Fibroblast of skin of left biceps (primary cell): Measurements from ENCODE around the gene PLP1.
A peak's percentile ranks its signal among the peaks of the same experiment; 100 is the strongest.
"Not testable (repeated sequence)": the region's sequence is repeated elsewhere in the genome, so short reads cannot be mapped to it uniquely, and the experiment has no call there.

Experiments
- DNase-seq, 2 experiments: peaks; one replicate each; pipeline ENCODE4 v3.0.0-alpha.2; 2013; ENCODE audit warnings: low read depth in 2 of 2

The PLP1 gene

DNA sequence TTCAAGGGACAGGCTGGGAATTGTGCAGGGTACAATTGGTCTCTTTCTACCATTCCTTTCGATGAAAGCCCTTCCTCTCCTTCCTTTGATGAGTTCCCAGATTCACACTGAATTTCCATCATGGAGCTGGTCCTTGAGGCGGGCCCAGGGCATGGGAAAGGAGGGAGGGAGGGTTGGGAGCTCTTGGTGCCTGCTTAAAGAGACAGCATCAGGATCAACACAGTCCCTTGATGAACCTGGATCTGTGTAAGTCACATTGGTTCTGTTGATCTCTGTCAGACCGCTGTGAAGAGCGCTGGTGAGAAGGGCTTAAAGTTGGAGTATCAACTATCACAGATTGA lies 4.4 kb downstream of the PLP1 start:
- no peak for DNase-seq

DNA sequence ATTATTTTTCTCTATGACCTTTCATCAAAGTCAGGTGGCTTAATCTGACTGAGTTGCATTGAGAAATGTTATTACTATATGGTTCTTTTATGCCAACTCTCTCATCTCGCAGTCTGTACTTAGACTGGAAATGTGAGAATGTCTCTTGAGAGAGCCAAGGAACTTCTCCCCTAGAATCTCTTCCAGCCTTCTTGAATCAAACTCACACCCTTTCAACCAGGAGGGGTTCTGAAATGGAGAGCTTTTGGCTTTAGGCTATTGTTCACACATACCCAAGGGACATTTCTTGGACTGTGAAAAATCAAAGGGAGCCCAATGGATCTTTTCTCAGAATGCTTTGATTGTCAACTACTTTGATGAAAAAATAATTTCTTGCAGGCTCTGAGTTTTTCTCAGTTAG lies 5.1 kb downstream of the PLP1 start:
- no peak for DNase-seq

DNA sequence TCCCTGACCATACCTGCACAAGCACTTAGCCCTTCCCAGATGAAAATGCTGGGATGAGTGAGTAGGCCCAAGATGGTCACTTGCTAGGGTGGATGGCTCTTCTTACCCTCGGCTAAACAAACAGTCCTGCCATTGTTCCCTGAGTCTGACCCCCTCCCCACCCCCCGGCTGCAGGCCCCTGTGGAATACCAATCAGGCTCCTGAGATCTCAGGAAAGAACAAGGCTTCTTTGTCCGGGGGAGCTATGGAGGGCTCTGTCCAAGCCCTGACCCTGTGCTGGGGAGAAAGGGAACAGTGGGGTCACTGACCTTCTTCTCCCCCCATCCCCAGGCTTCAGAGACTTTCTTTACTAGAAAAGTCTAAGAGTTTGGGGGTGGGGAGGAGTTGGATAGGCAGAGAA lies 6.0 kb downstream of the PLP1 start:
- no peak for DNase-seq

DNA sequence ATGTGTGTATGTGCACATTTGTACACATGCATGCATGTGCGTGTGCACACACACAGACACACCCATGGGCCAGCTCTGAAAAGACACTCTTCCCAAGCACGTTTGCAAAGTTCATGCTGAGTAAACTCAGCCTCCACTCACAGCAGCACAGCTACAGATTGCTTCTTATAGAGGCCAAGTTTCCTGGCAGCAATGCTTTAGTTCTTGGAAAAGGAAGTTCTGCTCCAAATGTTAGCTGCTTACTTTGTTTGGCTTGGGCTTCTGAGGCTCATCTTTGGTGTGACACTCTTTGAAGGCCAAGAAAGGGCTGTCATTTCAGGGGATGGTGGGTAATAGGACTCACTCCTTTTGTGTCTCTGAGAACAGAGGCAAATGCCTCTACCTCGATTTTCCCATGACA lies 6.6 kb downstream of the PLP1 start:
- DNase-seq: no peak

DNA sequence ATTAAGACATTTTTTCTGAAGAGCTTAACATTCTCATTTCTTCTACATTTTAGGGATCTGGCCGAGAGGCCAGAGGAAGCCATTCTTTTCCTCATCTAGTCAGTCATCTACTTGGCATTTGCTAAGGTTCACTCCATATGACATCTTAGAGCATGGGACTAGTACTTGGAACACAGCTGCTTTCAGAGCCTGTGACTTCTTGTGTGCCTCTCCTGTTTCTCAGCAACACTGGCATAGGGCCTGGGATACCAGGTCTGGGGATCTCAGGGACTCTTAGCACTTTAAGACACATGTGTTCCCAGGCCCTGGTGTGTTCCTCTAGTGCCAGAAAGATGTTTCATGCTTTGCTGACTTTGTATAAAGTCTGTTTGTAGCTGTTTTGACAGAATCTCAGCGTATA lies 7.3 kb downstream of the PLP1 start:
- no peak for DNase-seq

- DNase-seq: no peak
Observed at GRCh38 chrX:103789004-103789403, 12.4 kb downstream of the PLP1 start.

- no peak for DNase-seq
Observed at GRCh38 chrX:103791228-103791627, 14.6 kb downstream of the PLP1 start.

DNA sequence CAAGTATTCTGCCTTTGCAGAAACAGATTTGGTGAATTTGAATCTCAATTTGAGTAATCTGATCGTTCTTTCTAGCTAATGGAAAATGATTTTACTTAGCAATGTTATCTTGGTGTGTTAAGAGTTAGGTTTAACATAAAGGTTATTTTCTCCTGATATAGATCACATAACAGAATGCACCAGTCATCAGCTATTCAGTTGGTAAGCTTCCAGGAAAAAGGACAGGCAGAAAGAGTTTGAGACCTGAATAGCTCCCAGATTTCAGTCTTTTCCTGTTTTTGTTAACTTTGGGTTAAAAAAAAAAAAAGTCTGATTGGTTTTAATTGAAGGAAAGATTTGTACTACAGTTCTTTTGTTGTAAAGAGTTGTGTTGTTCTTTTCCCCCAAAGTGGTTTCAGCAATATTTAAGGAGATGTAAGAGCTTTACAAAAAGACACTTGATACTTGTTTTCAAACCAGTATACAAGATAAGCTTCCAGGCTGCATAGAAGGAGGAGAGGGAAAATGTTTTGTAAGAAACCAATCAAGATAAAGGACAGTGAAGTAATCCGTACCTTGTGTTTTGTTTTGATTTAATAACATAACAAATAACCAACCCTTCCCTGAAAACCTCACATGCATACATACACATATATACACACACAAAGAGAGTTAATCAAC lies 15.3 kb downstream of the PLP1 start:
- DNase-seq: no peak

- DNase-seq: peak; percentile 31 to 34
Observed at GRCh38 chrX:103792916-103793544, 16.4 kb downstream of the PLP1 start.

DNA sequence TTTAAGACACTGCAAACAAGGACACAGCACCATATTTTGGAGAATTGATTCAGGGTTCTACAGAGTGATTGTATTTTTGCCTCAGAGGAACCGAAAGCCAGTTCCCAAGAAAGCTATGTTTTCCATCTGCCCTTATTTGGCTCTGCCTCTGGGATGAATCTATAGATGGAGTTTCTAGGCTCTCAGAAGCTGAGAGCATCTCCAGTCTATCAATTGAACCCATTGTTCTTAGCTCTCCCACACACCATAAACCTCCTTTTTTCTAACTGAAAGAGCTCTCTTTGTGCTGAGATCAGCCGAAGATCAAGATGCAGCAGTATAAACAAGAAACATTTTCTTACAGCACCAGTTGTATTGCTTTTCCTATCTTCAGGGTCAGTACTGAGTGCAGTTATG lies 16.9 kb downstream of the PLP1 start:
- DNase-seq: no peak

DNA sequence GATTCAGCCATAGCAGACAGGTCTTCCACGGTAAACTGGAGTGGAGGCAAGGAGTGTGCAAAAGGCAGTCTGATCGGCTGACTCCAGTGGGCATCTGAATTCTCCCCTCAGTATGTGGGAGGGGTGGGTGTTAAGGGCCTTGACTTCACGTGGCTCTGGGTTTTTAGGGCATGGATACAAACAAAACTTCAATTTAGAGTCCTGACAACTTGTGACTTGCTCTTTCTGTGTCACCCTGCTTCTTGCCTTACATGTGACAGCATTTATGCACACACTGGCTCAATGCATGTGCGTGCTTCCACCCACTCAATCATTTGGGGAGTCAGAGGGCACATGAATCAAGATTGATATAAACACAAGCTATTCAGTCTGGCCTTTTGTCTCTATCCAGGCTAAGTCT lies 17.5 kb downstream of the PLP1 start:
- DNase-seq: no peak

DNA sequence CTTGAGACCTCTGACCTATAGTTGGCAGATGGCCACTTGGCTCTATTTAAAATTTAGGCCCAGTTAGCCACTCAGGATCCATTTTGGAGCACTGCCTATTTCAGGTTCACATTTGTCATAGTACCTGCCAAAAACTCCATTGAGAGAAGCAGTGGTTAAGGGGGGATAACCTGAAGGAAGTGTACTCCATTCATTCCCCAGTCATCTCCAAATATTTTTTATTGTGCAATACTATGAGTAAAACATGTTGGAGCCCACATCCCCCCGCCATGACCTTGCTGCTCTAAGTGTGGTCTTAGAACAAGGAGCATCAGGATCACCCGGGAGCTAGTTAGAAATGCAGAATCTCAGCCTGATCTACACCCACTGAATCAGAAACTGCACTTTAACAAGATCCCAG lies 21.1 kb downstream of the PLP1 start:
- DNase-seq: no peak

DNA sequence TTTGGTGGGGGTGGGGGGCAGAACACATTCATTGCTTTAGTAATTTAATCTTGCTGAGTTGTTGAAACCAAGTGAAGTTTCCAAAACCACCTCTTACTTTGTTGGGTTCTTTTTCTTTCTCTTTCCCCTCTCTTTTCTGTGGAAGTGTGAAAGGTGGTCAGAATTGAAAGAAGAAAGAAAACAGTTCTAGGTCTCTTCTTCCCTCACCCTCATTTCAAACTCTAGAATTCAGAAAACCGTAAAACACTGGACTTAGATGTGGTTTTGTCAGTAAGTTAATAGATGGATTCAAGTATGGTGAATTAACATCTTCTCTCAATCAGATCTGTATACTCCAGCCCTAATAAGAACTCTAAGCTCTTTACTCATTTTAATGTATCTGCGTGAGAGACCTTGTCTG lies 23.7 kb downstream of the PLP1 start:
- no peak for DNase-seq

DNA sequence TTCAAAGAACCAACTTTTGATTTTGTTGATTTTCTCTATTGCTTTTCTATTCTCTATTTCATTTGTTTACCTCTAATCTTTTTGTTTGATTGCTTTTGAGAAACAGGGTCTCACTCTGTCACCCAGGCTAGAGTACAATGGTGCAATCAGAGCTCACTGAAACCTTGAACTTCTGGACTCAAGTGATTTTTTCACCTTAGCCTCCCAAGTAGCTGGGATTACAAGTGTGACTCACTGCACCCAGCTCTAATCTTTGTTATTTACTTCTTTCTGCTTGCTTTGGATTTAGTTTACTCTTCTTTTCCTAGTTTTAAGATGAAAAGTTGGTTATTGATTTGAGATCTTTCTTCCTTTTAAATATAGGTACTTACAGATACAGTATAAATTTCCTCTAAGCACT lies 29.2 kb downstream of the PLP1 start:
- DNase-seq: no peak

DNA sequence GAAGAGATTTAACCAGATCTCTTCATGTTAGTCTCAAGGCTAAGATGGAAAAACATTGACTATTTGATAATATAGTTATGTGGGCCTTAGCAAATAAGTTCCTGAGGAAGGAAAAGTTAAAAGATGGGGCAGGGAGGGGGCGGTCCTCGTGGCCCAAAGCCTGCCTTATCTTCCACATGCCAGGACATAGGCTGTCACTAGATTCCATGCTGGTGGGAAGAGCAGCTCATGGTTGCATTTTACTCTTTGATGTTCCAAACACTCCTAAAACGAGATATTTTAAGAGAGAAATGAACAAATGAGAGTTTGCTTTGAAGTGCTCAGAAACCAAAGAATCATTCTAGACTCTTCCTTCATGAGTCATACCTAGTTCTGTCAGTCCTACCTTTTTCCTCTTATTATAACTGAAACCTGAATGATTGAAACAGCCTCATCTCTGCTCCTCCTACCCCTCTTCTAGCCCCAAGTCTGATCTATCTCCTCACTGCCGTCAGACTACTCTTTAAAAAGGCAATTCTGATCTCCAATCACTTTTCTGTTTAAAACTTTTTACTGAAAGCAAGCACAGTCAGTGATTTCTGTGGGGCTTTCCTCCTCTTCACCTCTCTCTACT lies 30.3 kb downstream of the PLP1 start:
- DNase-seq: no peak

DNA sequence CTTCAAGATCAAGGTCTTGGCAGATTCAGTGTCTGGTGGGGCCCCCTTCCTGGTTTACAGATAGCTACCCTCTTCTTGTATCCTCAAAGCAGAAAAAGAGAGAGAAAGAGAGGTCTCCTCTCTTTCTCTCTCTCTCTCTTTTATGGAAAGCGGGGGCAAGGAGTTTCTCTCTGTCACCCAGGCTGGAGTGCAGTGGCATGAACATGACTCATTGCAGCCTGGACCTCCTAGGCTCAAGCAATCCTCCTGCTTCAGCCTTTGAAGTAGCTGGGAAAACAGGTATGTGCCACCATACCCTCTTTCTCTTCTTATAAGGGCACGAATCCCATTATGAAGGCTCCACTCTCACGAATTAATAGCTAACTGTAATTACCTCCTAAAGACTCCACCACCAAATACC lies 35.2 kb downstream of the PLP1 start:
- DNase-seq: no peak

GRCh38 chrX:103817101-103817500 lies 40.5 kb downstream of the PLP1 start:
- not testable (repeated sequence) for DNase-seq

- DNase-seq: no peak
Observed at GRCh38 chrX:103817502-103817901, 40.9 kb downstream of the PLP1 start.

GRCh38 chrX:103818842-103819619 lies 42.4 kb downstream of the PLP1 start:
- DNase-seq: no peak

- DNase-seq: not testable (repeated sequence)
Observed at GRCh38 chrX:103820802-103821201, 44.2 kb downstream of the PLP1 start.

DNA sequence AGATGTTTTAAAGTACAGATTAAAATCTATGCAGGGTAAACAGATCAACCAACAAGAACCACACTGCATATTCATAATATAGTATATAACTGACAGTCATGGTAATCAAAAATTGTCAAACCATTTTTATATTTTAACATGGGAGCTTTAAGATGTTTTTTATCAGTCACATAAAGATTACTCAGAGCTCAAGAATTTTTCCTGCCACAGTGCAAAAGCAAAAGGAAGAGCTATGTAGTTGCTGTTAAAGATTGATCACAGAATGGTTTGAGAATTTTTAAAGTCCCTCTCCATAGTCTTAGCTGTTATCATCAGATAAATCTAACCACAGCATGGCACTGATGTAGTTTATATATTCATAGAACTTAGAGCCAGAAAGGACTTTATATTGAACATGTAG lies 47.0 kb downstream of the PLP1 start:
- DNase-seq: no peak

- no peak for DNase-seq
Observed at GRCh38 chrX:103825881-103826280, 49.2 kb downstream of the PLP1 start.

DNA sequence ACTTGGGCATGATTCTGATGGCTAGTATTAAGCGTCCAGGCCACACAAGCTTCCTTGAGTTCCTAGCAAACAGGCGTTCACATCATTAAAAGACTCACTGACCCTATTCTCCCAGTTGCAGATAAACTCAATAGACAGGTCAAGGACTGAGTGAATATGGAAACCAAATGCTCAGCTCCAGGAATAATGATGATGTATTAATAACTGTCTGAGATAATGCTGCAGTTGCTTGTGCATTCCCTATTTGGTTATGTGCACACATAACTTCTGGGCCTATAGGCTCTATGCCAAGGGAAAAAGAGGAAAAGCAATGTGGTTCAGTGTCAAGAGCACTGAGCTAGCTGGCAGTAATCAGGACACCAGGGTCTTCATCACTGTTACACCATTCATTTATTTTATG lies 51.9 kb downstream of the PLP1 start:
- no peak for DNase-seq
